Glutamatergic neuron (in vitro differentiated cells): ENCODE measurements around the gene CDC7. TPM values are rescaled to one million over a fixed set of nuclear protein-coding genes. Genes with fewer than 3 reads are reported as not detected.

Source experiments
- DNase-seq: peaks from one replicate; pipeline ENCODE4 v3.0.0; 2022
- H3K27ac Mint-ChIP-seq: one replicate; pipeline ENCODE4 v1.8.0; 2020; ENCODE audit warnings: mild to moderate bottlenecking, mixed read lengths, inconsistent platforms; ENCODE audit not compliant: unreplicated experiment
- H3K27me3 Mint-ChIP-seq: one replicate; pipeline ENCODE4 v1.8.0; 2020; ENCODE audit warnings: mild to moderate bottlenecking, moderate library complexity, mixed read lengths, inconsistent platforms; ENCODE audit not compliant: unreplicated experiment
- H3K36me3 Mint-ChIP-seq: one replicate; pipeline ENCODE4 v1.8.0; 2020; ENCODE audit warnings: mild to moderate bottlenecking, mixed read lengths, inconsistent platforms; ENCODE audit not compliant: unreplicated experiment
- H3K4me1 Mint-ChIP-seq: one replicate; pipeline ENCODE4 v1.8.0; 2020; ENCODE audit warnings: mild to moderate bottlenecking, low read depth, mixed read lengths, inconsistent platforms; ENCODE audit not compliant: unreplicated experiment
- H3K4me3 Mint-ChIP-seq: one replicate; pipeline ENCODE4 v1.8.0; 2020; ENCODE audit warnings: mild to moderate bottlenecking, mixed read lengths, inconsistent platforms; ENCODE audit not compliant: unreplicated experiment
- H3K9me3 Mint-ChIP-seq: one replicate; pipeline ENCODE4 v1.8.0; 2020; ENCODE audit warnings: mild to moderate bottlenecking, moderate library complexity, mixed read lengths, inconsistent platforms; ENCODE audit not compliant: unreplicated experiment
- CTCF ChIP-seq: fragments of 200-600 bp; sonication (generic); IDR thresholded peaks from one replicate; pipeline ENCODE4 v1.5.0; 2021; ENCODE audit not compliant: partially characterized antibody, unreplicated experiment
- total RNA-seq: library from RNA; stranded (reverse); fragmentation: NEBNext Ultra II Directional; extraction: Animal tissue kit (Norgen Biotek cat#: 25700); gene quantifications from one replicate; pipeline ENCODE4 v1.2.1, GENCODE V29; 2021; ENCODE audit not compliant: unreplicated experiment

CDC7 gene
- total RNA-seq, 1 donor from 2014 or later = 9.9 TPM

- no peak for DNase-seq
- no peaks in the 10 kb centered on the region for H3K27me3 Mint-ChIP-seq
- no peaks in the 10 kb centered on the region for H3K36me3 Mint-ChIP-seq
- no peak for TF ChIP-seq CTCF
- H3K27ac Mint-ChIP-seq = no peak overlapping the region
- H3K4me1 Mint-ChIP-seq = no peaks in the 10 kb centered on the region
- no peaks in the 10 kb centered on the region for H3K9me3 Mint-ChIP-seq
- H3K4me3 Mint-ChIP-seq = no peak overlapping the region
Measured at GRCh38 chr1:91520942-91521507, 20.4 kb downstream of the CDC7 start.

DNA sequence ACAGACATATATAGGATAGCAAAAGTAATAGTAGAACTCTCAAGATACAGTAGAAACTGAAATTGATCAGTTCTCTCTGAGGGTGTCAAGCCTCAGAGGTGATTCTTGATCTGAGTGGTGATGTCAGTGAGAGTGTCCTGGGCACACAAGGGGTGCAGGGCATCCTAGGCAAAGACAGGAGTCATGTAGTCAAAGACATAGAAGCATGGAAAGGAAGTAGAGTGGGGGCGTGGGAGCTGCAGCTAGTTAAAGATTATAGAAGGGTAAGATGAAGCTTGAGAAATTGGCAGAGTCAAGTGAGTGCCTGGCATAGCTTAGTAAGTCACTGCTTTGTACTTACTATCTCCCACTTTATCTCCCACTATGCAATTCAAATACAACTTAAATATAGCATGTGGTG lies 22.8 kb downstream of the CDC7 start:
- Mint-ChIP-seq H3K4me3 (no peak overlapping the region), H3K27ac (no peak overlapping the region), H3K4me1 (no peaks in the 10 kb centered on the region), H3K27me3 (no peaks in the 10 kb centered on the region), H3K9me3 (no peaks in the 10 kb centered on the region), H3K36me3 (no peaks in the 10 kb centered on the region)
- no peak for TF ChIP-seq CTCF
- no peak for DNase-seq

DNA sequence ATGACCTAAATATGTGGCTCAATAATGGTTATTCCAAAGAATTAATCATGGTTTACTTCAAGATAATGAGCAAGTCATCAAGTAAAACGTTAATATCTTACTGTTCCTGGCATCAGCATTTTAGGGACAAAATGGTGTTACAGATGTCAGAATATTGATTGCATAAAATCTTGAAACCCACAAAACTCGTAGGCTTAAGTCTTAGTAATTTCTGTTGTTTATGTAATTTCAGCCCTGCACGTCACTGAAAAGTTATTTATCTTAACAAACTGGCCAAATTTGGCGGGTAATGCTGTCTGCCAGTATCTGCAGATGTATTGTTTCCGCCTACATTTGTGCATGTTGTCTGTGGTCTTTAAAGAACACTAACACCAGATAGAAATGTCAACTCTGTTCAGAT lies 25.8 kb downstream of the CDC7 start:
- Mint-ChIP-seq H3K36me3 (no peaks in the 10 kb centered on the region), H3K9me3 (no peaks in the 10 kb centered on the region), H3K27ac (no peak overlapping the region), H3K4me1 (no peaks in the 10 kb centered on the region), H3K4me3 (no peak overlapping the region), H3K27me3 (peaks cover 2% of the 10 kb centered on the region)
- no peak for DNase-seq
- no peak for TF ChIP-seq CTCF

DNA sequence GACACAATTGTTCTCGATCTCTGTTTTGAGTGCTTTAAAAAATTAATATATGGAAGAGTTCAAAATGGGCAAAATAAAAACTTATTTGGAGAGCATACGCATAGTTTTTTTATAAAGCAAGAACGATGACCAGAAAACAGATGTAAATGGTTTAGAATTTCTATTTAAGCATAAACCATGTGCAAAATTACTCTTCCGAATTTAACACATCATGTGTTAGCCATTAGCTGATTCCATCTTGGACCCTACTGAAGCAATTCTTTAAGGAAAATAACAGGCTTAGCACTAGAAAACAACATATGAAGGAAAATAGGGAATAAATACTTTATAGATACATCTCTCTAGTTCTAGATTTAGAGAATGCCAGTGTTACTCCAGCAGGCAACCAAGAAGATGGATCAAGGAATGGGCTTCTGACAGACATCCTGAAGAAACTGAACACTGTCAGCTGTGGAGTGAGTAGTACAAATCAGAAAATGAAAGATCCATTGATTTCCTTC lies 26.7 kb downstream of the CDC7 start:
- no peak for DNase-seq
- Mint-ChIP-seq H3K4me3 (no peak overlapping the region), H3K9me3 (no peaks in the 10 kb centered on the region), H3K27ac (no peak overlapping the region), H3K36me3 (no peaks in the 10 kb centered on the region), H3K4me1 (no peaks in the 10 kb centered on the region), H3K27me3 (peaks cover 2% of the 10 kb centered on the region)
- no peak for TF ChIP-seq CTCF

DNA sequence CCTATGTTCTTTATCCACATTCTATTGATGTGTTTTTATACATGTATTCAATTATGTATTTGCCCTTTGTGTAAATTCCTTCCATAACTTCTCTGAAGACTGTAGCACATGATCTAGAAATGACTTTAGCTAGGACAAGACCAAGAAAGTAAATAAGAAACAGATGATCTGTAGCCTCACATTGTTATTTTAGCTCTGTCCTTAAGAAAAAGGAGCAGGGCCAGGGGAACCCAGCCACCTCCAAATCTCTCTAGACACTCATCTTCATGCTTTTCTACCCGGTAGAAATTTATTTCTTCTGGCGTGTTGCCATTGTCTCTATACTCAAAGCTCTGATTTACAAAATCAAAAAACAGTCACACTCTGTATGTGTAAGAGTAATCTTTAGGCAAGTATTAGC lies 27.1 kb downstream of the CDC7 start:
- Mint-ChIP-seq H3K4me1 (no peaks in the 10 kb centered on the region), H3K27me3 (peaks cover 2% of the 10 kb centered on the region), H3K4me3 (peak overlapping the region; percentile 6), H3K27ac (no peak overlapping the region), H3K9me3 (no peaks in the 10 kb centered on the region), H3K36me3 (no peaks in the 10 kb centered on the region)
- no peak for DNase-seq
- no peak for TF ChIP-seq CTCF
